ENCODE results near the gene APEX2. TPM values are rescaled to one million over a fixed set of nuclear protein-coding genes. Genes with fewer than 3 reads are reported as not detected.
"Not testable (repeated sequence)": the region's sequence is repeated elsewhere in the genome, so short reads cannot be mapped to it uniquely, and the experiment has no call there.

Gene APEX2
- total and polyA plus RNA-seq, 10 donors, result 7.2 to 17.4 (median 13.7) TPM

DNA sequence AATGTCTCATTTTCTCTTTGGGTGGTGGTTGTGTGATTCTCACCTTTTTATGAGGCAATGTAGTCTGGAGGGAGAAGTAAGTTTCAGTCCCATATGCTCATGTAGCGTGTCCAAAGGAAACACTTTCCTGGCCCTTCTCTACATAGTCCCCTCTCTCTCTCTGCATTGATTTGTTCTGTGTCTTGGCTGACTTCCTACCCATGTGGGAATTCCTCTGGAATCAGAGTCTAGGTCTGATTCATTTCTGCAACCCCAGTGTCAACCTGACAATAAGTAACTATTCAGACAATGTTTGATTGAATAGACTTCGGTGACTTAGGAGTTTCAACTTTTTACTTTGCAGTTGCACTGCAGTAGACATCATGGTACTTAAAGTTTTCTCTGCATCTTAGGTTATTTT is 33.3 kb downstream of the APEX2 start:
- intact Hi-C loops (cut with DNase I; ENCODE audit: low total_unique reads), result no loop called here

DNA sequence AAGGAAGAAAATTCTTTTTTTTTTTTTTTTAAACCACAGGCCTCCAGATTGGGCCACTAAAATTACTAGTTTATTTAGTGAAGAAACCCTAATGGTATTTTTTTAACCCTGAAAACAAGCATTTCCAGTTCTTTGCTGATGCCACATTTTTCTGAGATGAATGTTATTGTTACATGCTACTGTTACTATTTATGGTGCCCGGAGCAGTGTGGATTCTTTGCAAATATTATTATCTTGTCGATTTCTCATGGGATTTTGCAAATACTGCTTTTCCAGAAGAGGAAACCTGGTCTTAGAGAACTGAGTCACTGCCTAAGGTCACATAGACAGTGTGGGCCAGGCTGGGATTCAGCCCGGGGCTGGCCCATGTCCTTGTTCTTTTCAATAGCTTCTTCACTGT is 39.3 kb downstream of the APEX2 start:
- no peak for DNase-seq
- no peaks in the 10 kb centered on the region for H3K4me1 ChIP-seq
- TF ChIP-seq POLR2A (IDR thresholded peaks at IDR 0.05) (no peak), POLR2AphosphoS5 (IDR thresholded peaks at IDR 0.05) (no peak)
- TF ChIP-seq, protein P1, sequence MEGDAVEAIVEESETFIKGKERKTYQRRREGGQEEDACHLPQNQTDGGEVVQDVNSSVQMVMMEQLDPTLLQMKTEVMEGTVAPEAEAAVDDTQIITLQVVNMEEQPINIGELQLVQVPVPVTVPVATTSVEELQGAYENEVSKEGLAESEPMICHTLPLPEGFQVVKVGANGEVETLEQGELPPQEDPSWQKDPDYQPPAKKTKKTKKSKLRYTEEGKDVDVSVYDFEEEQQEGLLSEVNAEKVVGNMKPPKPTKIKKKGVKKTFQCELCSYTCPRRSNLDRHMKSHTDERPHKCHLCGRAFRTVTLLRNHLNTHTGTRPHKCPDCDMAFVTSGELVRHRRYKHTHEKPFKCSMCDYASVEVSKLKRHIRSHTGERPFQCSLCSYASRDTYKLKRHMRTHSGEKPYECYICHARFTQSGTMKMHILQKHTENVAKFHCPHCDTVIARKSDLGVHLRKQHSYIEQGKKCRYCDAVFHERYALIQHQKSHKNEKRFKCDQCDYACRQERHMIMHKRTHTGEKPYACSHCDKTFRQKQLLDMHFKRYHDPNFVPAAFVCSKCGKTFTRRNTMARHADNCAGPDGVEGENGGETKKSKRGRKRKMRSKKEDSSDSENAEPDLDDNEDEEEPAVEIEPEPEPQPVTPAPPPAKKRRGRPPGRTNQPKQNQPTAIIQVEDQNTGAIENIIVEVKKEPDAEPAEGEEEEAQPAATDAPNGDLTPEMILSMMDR (IDR thresholded peaks at IDR 0.05 in 8 of 11, conservative IDR thresholded peaks at IDR 0.05 in 3 of 11), result no peak
- no peak overlapping the region for H3K4me3 ChIP-seq
- peaks cover 0 to 2% (median 0%) of the 10 kb centered on the region in 8 donors for H3K9me3 ChIP-seq
- H3K36me3 ChIP-seq, result no peaks in the 10 kb centered on the region
- intact Hi-C loops (cut with DNase I; ENCODE audit: low total_unique reads), result no loop called here
- no peaks in the 10 kb centered on the region for H3K27me3 ChIP-seq (replicated peaks in 1 of 7)
- no peak overlapping the region for H3K27ac ChIP-seq
- WGBS, 5 donors, result 75 to 96% (median 82%) methylated on average over 3 of the region's 3 CpGs

More for the DNA sequence above, 33.3 kb downstream of the APEX2 start:
- H3K9me3 ChIP-seq, result no peaks in the 10 kb centered on the region
- no peak overlapping the region for H3K4me3 ChIP-seq
- no peak for DNase-seq
- H3K27ac ChIP-seq, result no peak overlapping the region
- no peaks in the 10 kb centered on the region for H3K27me3 ChIP-seq (replicated peaks in 1 of 7)
- H3K36me3 ChIP-seq, result no peaks in the 10 kb centered on the region
- 84 to 100% (median 91%) methylated on average over 2 of the region's 2 CpGs for WGBS, 5 donors
- TF ChIP-seq POLR2AphosphoS5 (IDR thresholded peaks at IDR 0.05) (no peak), POLR2A (IDR thresholded peaks at IDR 0.05) (no peak)
- TF ChIP-seq, protein P1 (IDR thresholded peaks at IDR 0.05 in 8 of 11, conservative IDR thresholded peaks at IDR 0.05 in 3 of 11), result no peak
- no peaks in the 10 kb centered on the region for H3K4me1 ChIP-seq

DNA sequence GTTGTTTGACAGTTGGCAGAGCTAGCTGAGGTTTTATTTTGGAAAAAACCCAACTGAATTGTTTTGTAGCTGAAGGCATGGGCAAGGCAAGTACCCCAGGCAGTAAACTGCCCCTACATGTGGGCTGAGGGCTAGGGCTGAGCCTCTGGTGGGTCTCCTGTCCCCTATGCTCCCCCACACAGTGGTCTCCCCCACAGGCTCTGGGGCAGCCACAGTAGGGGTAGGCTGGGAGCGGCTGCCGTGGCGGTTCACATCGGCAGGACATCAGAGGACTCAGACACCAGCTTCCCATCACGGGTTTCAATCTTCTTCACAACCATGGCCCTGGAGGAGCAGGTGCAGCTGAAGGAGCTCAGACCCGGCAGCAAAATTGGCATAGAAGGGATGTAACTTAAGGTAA is 41.4 kb downstream of the APEX2 start:
- H3K9me3 ChIP-seq, result peaks cover 0 to 2% (median 0%) of the 10 kb centered on the region in 8 donors
- TF ChIP-seq, protein P1 (IDR thresholded peaks at IDR 0.05 in 8 of 11, conservative IDR thresholded peaks at IDR 0.05 in 3 of 11), result no peak
- TF ChIP-seq POLR2A (IDR thresholded peaks at IDR 0.05) (no peak), POLR2AphosphoS5 (IDR thresholded peaks at IDR 0.05) (no peak)
- no peak overlapping the region for H3K27ac ChIP-seq
- no peak for DNase-seq
- 77 to 100% (median 96%) methylated on average over 2 to 6 of the region's 6 CpGs for WGBS, 5 donors
- H3K4me3 ChIP-seq, result no peak overlapping the region
- H3K36me3 ChIP-seq, result no peaks in the 10 kb centered on the region
- no peaks in the 10 kb centered on the region for H3K27me3 ChIP-seq (replicated peaks in 1 of 7)
- intact Hi-C loops (cut with DNase I; ENCODE audit: low total_unique reads), result no loop called here
- no peaks in the 10 kb centered on the region for H3K4me1 ChIP-seq

DNA sequence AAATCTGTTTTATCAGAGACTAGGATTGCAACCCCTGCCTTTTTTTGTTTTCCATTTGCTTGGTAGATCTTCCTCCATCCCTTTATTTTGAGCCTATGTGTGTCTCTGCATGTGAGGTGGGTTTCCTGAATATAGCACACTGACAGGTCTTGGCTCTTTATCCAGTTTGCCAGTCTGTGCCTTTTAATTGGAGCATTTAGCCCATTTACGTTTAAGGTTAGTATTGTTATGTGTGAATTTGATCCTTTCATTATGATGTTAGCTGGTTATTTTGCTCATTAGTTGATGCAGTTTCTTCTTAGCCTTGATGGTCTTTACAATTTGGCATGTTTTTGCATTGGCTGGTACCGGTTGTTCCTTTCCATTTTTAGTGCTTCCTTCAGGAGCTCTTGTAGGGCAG is 50.4 kb downstream of the APEX2 start:
- H3K27me3 ChIP-seq (replicated peaks in 1 of 7); H3K27ac ChIP-seq; intact Hi-C loops (cut with DNase I; ENCODE audit: low total_unique reads); H3K4me3 ChIP-seq; DNase-seq; H3K4me1 ChIP-seq; H3K36me3 ChIP-seq: not testable (repeated sequence)
- peaks cover 0 to 18% (median 0%) of the 10 kb centered on the region in 8 donors for H3K9me3 ChIP-seq
- 73 to 100% (median 86%) methylated on average over 2 of the region's 2 CpGs for WGBS, 5 donors
